GM12878 (cell line): Measurements from ENCODE around the gene CLASP2.

ENCODE experiments used
- BHLHE40 ChIP-seq, 2 experiments: fragments of 450-650 bp in 1 of 2; IDR thresholded peaks; 2 replicates each; pipeline ENCODE4 v1.6.1; 2011 to 2017; ENCODE audit warnings: low read depth in 2 of 2, borderline replicate concordance in 1 of 2, improper control_type of control experiment in 1 of 2, low read length in 1 of 2, mild to moderate bottlenecking in 1 of 2
- CEBPB ChIP-seq, 2 experiments: fragments of 150-350 bp in 1 of 2; IDR thresholded peaks; 2 replicates each; pipeline ENCODE4 v1.6.1; 2012 to 2014; ENCODE audit warnings: low read depth in 2 of 2, low read length in 2 of 2, borderline replicate concordance in 1 of 2, inconsistent platforms in 1 of 2
- NBN ChIP-seq: fragments of 450-650 bp; IDR thresholded peaks from 2 replicates; pipeline ENCODE4 v1.6.1; 2016
- SMAD5 ChIP-seq: IDR thresholded peaks from 2 replicates; pipeline ENCODE4 v1.6.1; 2016; ENCODE audit warnings: antibody characterized with exemption, low read depth
- TF ChIP-seq, protein P1 (sequence below): IDR thresholded peaks from 2 replicates; pipeline ENCODE4 v1.6.1; 2011; ENCODE audit warnings: low read depth, low read length, improper control_type of control experiment, borderline replicate concordance
- TF ChIP-seq, protein P2 (sequence below): fragments of 450-650 bp; formaldehyde crosslinking; IDR thresholded peaks from 2 replicates; pipeline ENCODE4 v1.5.0; 2022; ENCODE audit warnings: mild to moderate bottlenecking, missing genetic modification characterization

DNA sequence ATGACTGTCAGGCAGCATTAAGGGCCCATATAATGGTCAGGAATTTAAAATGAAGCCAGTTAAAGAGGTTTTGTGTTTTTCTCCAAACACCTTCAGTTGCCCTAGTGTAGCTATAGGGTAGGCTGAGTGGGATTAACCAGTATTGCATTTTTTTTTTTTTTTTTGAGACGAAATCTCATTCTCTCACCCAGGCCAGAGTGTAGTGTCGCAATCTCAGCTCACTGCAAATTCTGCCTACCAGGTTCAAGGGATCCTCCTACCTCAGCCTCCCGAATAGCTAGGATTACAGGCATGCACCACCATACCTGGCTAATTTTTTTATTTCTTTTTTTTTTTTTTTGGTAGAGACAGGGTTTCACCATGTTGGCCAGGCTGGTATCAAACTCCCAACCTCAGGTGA is 7.0 kb downstream of the CLASP2 start:
- TF ChIP-seq CEBPB (IDR thresholded peaks at IDR 0.05; ENCODE audit: borderline replicate concordance in 1 of 2, low read depth in 2 of 2, low read length in 2 of 2) (no peak), BHLHE40 (IDR thresholded peaks at IDR 0.05; ENCODE audit: borderline replicate concordance in 1 of 2, low read depth in 2 of 2, low read length in 1 of 2) (no peak), NBN (no peak), SMAD5 (no peak)
- TF ChIP-seq, protein P1, sequence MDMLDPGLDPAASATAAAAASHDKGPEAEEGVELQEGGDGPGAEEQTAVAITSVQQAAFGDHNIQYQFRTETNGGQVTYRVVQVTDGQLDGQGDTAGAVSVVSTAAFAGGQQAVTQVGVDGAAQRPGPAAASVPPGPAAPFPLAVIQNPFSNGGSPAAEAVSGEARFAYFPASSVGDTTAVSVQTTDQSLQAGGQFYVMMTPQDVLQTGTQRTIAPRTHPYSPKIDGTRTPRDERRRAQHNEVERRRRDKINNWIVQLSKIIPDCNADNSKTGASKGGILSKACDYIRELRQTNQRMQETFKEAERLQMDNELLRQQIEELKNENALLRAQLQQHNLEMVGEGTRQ = no peak
- TF ChIP-seq, protein P2, sequence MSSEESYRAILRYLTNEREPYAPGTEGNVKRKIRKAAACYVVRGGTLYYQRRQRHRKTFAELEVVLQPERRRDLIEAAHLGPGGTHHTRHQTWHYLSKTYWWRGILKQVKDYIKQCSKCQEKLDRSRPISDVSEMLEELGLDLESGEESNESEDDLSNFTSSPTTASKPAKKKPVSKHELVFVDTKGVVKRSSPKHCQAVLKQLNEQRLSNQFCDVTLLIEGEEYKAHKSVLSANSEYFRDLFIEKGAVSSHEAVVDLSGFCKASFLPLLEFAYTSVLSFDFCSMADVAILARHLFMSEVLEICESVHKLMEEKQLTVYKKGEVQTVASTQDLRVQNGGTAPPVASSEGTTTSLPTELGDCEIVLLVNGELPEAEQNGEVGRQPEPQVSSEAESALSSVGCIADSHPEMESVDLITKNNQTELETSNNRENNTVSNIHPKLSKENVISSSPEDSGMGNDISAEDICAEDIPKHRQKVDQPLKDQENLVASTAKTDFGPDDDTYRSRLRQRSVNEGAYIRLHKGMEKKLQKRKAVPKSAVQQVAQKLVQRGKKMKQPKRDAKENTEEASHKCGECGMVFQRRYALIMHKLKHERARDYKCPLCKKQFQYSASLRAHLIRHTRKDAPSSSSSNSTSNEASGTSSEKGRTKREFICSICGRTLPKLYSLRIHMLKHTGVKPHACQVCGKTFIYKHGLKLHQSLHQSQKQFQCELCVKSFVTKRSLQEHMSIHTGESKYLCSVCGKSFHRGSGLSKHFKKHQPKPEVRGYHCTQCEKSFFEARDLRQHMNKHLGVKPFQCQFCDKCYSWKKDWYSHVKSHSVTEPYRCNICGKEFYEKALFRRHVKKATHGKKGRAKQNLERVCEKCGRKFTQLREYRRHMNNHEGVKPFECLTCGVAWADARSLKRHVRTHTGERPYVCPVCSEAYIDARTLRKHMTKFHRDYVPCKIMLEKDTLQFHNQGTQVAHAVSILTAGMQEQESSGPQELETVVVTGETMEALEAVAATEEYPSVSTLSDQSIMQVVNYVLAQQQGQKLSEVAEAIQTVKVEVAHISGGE (CRISPR knock-in tag) = no peak
